Thyroid gland (tissue), 4 donors: ENCODE data around the gene PTP4A2. TPM values are rescaled to one million over a fixed set of nuclear protein-coding genes. Genes with fewer than 3 reads are reported as not detected.

Experiments used
- DNase-seq, 2 donors: peaks; one replicate each; pipeline ENCODE4 v3.0.0-alpha.2; 2019
- H3K27ac ChIP-seq, 3 donors: fragments of 200-600 bp; sonication (generic); 1 replicate in 2 of 3; 2 replicates in 1 of 3; pipeline ENCODE4 v1.5.1; 2016 to 2019; ENCODE audit warnings: mild to moderate bottlenecking in 1 of 3, moderate library complexity in 1 of 3
- H3K27me3 ChIP-seq: fragments of 200-600 bp; sonication (generic); one replicate; pipeline ENCODE4 v1.5.1; 2019
- H3K36me3 ChIP-seq, 2 donors: fragments of 200-600 bp; sonication (generic); one replicate each; pipeline ENCODE4 v1.5.1; 2016 to 2019
- H3K4me1 ChIP-seq, 2 donors: fragments of 200-600 bp; sonication (generic); one replicate each; pipeline ENCODE4 v1.5.1; 2017 to 2019
- H3K4me3 ChIP-seq, 3 donors: fragments of 200-600 bp; sonication (generic); replicated peaks in 1 of 3; 1 replicate in 2 of 3; 2 replicates in 1 of 3; pipeline ENCODE4 v1.5.1; 2016; ENCODE audit warnings: mild to moderate bottlenecking in 1 of 3
- H3K9me3 ChIP-seq: fragments of 200-600 bp; sonication (generic); one replicate; pipeline ENCODE4 v1.5.1; 2017
- POLR2A ChIP-seq, 2 donors: fragments of 450-650 bp; IDR thresholded peaks; one replicate each; pipeline ENCODE4 v1.6.1; 2017; ENCODE audit warnings: antibody characterized with exemption in 2 of 2, mild to moderate bottlenecking in 2 of 2, moderate library complexity in 1 of 2
- WGBS, 2 donors: methylation state at CpG; one replicate each; pipeline ENCODE4 v1.1.5; 2017; 5-methylcytosine and 5-hydroxymethylcytosine counted together
- intact Hi-C: fragments of 100-400 bp; cut with DNase I; formaldehyde crosslinking; loops from one replicate; pipeline ENCODE4 v1.15.1; 2023
- total RNA-seq, 4 donors: library from RNA; depleted of rRNA; stranded (reverse); fragments of >200 nt; gene quantifications; one replicate each; pipeline ENCODE4 v1.2.3, GENCODE V29; 2016
- TF ChIP-seq, protein P1 (sequence below), 6 experiments: fragments of 200-600 bp in 3 of 6; fragments of 450-650 bp in 3 of 6; sonication (generic) in 3 of 6; IDR thresholded peaks; one replicate each; pipeline ENCODE4 v1.5.1; 2016 to 2019; ENCODE audit warnings: antibody characterized with exemption in 6 of 6, mild to moderate bottlenecking in 2 of 6, inconsistent platforms in 1 of 6, moderate library complexity in 1 of 6

PTP4A2 gene
- total RNA-seq, 4 donors from 2014 or later: 204 to 507 (median 328) TPM

DNA sequence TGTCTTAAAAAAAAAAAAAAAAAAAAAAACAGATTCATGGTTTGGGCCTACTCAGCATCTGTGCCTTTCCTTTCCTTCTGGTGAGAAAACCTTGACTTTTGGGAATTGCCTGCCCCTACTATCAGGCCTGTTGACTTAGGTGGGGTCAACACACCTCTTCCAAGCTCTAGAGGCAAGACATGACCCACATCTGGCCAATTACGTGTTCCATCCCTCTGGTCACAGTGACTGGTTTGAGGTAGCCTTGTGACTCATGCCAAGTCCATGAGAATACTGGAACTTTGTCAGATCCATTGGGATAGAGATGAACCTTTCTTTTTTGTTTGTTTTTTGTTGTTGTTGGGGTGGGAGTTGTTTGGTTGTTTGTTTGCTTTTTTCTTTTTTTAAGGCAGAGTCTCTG is 38.2 kb upstream of the PTP4A2 start:
- no peak for DNase-seq
- TF ChIP-seq, protein P1, sequence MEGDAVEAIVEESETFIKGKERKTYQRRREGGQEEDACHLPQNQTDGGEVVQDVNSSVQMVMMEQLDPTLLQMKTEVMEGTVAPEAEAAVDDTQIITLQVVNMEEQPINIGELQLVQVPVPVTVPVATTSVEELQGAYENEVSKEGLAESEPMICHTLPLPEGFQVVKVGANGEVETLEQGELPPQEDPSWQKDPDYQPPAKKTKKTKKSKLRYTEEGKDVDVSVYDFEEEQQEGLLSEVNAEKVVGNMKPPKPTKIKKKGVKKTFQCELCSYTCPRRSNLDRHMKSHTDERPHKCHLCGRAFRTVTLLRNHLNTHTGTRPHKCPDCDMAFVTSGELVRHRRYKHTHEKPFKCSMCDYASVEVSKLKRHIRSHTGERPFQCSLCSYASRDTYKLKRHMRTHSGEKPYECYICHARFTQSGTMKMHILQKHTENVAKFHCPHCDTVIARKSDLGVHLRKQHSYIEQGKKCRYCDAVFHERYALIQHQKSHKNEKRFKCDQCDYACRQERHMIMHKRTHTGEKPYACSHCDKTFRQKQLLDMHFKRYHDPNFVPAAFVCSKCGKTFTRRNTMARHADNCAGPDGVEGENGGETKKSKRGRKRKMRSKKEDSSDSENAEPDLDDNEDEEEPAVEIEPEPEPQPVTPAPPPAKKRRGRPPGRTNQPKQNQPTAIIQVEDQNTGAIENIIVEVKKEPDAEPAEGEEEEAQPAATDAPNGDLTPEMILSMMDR (IDR thresholded peaks at IDR 0.05): no peak
- no peaks in the 10 kb centered on the region for H3K36me3 ChIP-seq
- WGBS, 2 donors: 81 to 86% methylated on average over 1 of the region's 1 CpG
- no peak overlapping the region for H3K4me3 ChIP-seq
- H3K27ac ChIP-seq: no peak overlapping the region
- intact Hi-C loops: no loop called here
- H3K4me1 ChIP-seq: peaks cover 6 to 17% of the 10 kb centered on the region in 2 donors
- no peaks in the 10 kb centered on the region for H3K9me3 ChIP-seq
- H3K27me3 ChIP-seq: no peaks in the 10 kb centered on the region

GRCh38 chr1:31970873-31971272 is 32.7 kb upstream of the PTP4A2 start:
- Histone ChIP-seq H3K36me3 (no peaks in the 10 kb centered on the region), H3K27ac (no peak overlapping the region), H3K4me3 (no peak overlapping the region), H3K4me1 (no peaks in the 10 kb centered on the region), H3K27me3 (no peaks in the 10 kb centered on the region), H3K9me3 (no peaks in the 10 kb centered on the region)
- DNase-seq: no peak
- intact Hi-C loops: no loop called here
- WGBS, 2 donors: 70% methylated on average over 3 of the region's 3 CpGs
- no peak for TF ChIP-seq POLR2A (IDR thresholded peaks at IDR 0.05)
- TF ChIP-seq, protein P1 (IDR thresholded peaks at IDR 0.05): no peak

- Histone ChIP-seq H3K4me1 (peaks cover 1 to 32% of the 10 kb centered on the region in 2 donors), H3K36me3 (no peaks in the 10 kb centered on the region), H3K9me3 (no peaks in the 10 kb centered on the region), H3K27me3 (no peaks in the 10 kb centered on the region), H3K4me3 (no peak overlapping the region), H3K27ac (no peak overlapping the region)
- 82 to 88% methylated on average over 8 of the region's 8 CpGs for WGBS, 2 donors
- intact Hi-C loops: loop anchor here (10.0 kb wide), 4 partner anchors 103 to 397 kb away; partner anchors contain the start of gene ADGRB2
- no peak for DNase-seq
- no peak for TF ChIP-seq POLR2A (IDR thresholded peaks at IDR 0.05)
- TF ChIP-seq, protein P1 (IDR thresholded peaks at IDR 0.05): no peak
Observed at GRCh38 chr1:31961536-31961935, 23.4 kb upstream of the PTP4A2 start.

DNA sequence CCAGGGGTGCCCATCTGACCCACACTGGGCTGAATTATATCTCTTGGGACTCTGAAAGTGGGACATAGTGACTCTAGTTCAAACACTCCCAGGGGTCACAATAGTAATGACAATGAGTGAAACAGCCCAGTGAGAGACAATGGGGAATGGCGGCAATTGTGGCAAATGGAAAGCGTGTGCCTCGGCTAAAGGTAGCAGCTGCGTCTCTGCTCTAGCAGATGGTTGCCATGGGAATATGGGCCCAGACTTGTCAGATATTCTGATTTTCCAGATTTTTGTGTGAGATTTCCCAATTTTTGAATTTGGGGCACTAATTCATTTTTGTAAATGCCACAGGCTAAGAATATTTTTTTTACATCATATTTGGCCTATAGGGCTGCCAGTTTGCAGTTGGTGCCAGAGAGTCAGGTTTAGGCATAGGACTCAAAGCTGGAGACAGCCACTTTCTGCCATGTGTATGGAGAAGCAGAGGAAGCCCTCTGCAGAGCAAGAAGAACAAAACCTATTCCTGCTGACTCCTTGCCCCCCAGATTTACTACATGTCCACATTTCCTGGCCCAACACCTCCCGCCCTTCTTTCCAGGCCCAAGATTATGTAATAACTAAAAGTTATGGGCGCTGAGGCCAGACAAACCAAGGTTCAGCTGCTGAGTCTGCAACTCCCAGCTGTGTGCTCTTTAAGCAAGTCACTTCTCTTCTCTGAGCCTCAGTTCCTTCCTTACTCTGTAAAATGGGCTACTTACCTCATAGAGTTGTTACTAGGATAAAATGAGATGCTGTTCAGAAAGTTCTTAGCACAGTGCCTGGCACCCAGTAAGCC is 21.6 kb upstream of the PTP4A2 start:
- H3K4me3 ChIP-seq: no peak overlapping the region
- TF ChIP-seq, protein P1 (IDR thresholded peaks at IDR 0.05): no peak
- no peak for TF ChIP-seq POLR2A (IDR thresholded peaks at IDR 0.05)
- no peaks in the 10 kb centered on the region for H3K27me3 ChIP-seq
- 93 to 94% methylated on average over 6 of the region's 6 CpGs for WGBS, 2 donors
- H3K4me1 ChIP-seq: peaks cover 19 to 50% of the 10 kb centered on the region in 2 donors
- H3K9me3 ChIP-seq: no peaks in the 10 kb centered on the region
- H3K36me3 ChIP-seq: no peaks in the 10 kb centered on the region
- intact Hi-C loops: loop anchor here (10.0 kb wide), 4 partner anchors 105 to 395 kb away; partner anchors contain the start of gene ADGRB2
- no peak overlapping the region for H3K27ac ChIP-seq
- no peak for DNase-seq
